ENCODE data around the gene PTPRN2. TPM values are rescaled to one million over a fixed set of nuclear protein-coding genes. Genes with fewer than 3 reads are reported as not detected.
A peak's percentile ranks its signal among the peaks of the same experiment; 100 is the strongest.
"Not testable (repeated sequence)": the region's sequence is repeated elsewhere in the genome, so short reads cannot be mapped to it uniquely, and the experiment has no call there.

The PTPRN2 gene
- total and polyA plus RNA-seq, 2 donors from 2014 or later = 4.8 to 6.2 TPM

- Histone ChIP-seq H3K4me3 (ENCODE audit: low read length in 3 of 3) (no peak overlapping the region), H3K9me3 (ENCODE audit: control insufficient read depth in 2 of 3, insufficient read depth in 1 of 3, low read length in 3 of 3) (no peaks in the 10 kb centered on the region), H3K9ac (ENCODE audit: low read length in 3 of 3) (no peak overlapping the region), H3K4me1 (ENCODE audit: control insufficient read depth in 2 of 3, insufficient read depth in 2 of 3, low read depth in 1 of 3, low read length in 3 of 3) (no peaks in the 10 kb centered on the region), H3K27ac (ENCODE audit: low read depth in 2 of 2, low read length in 2 of 2) (no peak overlapping the region), H3K27me3 (ENCODE audit: control insufficient read depth, insufficient read depth, low read length) (no peaks in the 10 kb centered on the region), H3K36me3 (ENCODE audit: control insufficient read depth in 2 of 3, insufficient read depth in 3 of 3, low read length in 3 of 3) (no peaks in the 10 kb centered on the region)
- intact Hi-C loops (cut with DNase I) = no loop called here
- TF ChIP-seq CTCF (IDR thresholded peaks at IDR 0.05; ENCODE audit: borderline replicate concordance, extremely low read depth, insufficient read depth) = no peak
- FAIRE-seq (no peak), DNase-seq (peak in 1 of 5 donors; percentile 68)
Observed at GRCh38 chr7:158525648-158526484, 61.8 kb downstream of the PTPRN2 start.

- DNase-seq = peak in 1 of 5 donors; percentile 41
- no peak for TF ChIP-seq CTCF (IDR thresholded peaks at IDR 0.05; ENCODE audit: borderline replicate concordance, extremely low read depth, insufficient read depth)
- intact Hi-C loops (cut with DNase I) = no loop called here
Observed at GRCh38 chr7:158524749-158525635, 62.6 kb downstream of the PTPRN2 start.

GRCh38 chr7:158524286-158524685, 63.3 kb downstream of the PTPRN2 start:
- H3K4me1 ChIP-seq (ENCODE audit: control insufficient read depth in 2 of 3, insufficient read depth in 2 of 3, low read depth in 1 of 3, low read length in 3 of 3); intact Hi-C loops (cut with DNase I); H3K4me3 ChIP-seq (ENCODE audit: low read length in 3 of 3); H3K36me3 ChIP-seq (ENCODE audit: control insufficient read depth in 2 of 3, insufficient read depth in 3 of 3, low read length in 3 of 3); H3K27me3 ChIP-seq (ENCODE audit: control insufficient read depth, insufficient read depth, low read length); H3K9ac ChIP-seq (ENCODE audit: low read length in 3 of 3); FAIRE-seq; H3K9me3 ChIP-seq (ENCODE audit: control insufficient read depth in 2 of 3, insufficient read depth in 1 of 3, low read length in 3 of 3); H3K27ac ChIP-seq (ENCODE audit: low read depth in 2 of 2, low read length in 2 of 2): not testable (repeated sequence)
- DNase-seq = peak in 2 of 5 donors; percentile 16 to 38

More at GRCh38 chr7:158524749-158525635, 62.6 kb downstream of the PTPRN2 start:
- Histone ChIP-seq H3K27ac (ENCODE audit: low read depth in 2 of 2, low read length in 2 of 2) (no peak overlapping the region), H3K4me3 (ENCODE audit: low read length in 3 of 3) (no peak overlapping the region), H3K36me3 (ENCODE audit: control insufficient read depth in 2 of 3, insufficient read depth in 3 of 3, low read length in 3 of 3) (no peaks in the 10 kb centered on the region), H3K4me1 (ENCODE audit: control insufficient read depth in 2 of 3, insufficient read depth in 2 of 3, low read depth in 1 of 3, low read length in 3 of 3) (no peaks in the 10 kb centered on the region), H3K9ac (ENCODE audit: low read length in 3 of 3) (no peak overlapping the region), H3K9me3 (ENCODE audit: control insufficient read depth in 2 of 3, insufficient read depth in 1 of 3, low read length in 3 of 3) (no peaks in the 10 kb centered on the region), H3K27me3 (ENCODE audit: control insufficient read depth, insufficient read depth, low read length) (no peaks in the 10 kb centered on the region)
- no peak for FAIRE-seq

- H3K4me1 ChIP-seq (ENCODE audit: control insufficient read depth in 2 of 3, insufficient read depth in 2 of 3, low read depth in 1 of 3, low read length in 3 of 3); H3K27ac ChIP-seq (ENCODE audit: low read depth in 2 of 2, low read length in 2 of 2); H3K4me3 ChIP-seq (ENCODE audit: low read length in 3 of 3); DNase-seq; H3K36me3 ChIP-seq (ENCODE audit: control insufficient read depth in 2 of 3, insufficient read depth in 3 of 3, low read length in 3 of 3); FAIRE-seq; H3K27me3 ChIP-seq (ENCODE audit: control insufficient read depth, insufficient read depth, low read length); H3K9ac ChIP-seq (ENCODE audit: low read length in 3 of 3); intact Hi-C loops (cut with DNase I); H3K9me3 ChIP-seq (ENCODE audit: control insufficient read depth in 2 of 3, insufficient read depth in 1 of 3, low read length in 3 of 3): not testable (repeated sequence)
Observed at GRCh38 chr7:158523877-158524276, 63.7 kb downstream of the PTPRN2 start.

DNA sequence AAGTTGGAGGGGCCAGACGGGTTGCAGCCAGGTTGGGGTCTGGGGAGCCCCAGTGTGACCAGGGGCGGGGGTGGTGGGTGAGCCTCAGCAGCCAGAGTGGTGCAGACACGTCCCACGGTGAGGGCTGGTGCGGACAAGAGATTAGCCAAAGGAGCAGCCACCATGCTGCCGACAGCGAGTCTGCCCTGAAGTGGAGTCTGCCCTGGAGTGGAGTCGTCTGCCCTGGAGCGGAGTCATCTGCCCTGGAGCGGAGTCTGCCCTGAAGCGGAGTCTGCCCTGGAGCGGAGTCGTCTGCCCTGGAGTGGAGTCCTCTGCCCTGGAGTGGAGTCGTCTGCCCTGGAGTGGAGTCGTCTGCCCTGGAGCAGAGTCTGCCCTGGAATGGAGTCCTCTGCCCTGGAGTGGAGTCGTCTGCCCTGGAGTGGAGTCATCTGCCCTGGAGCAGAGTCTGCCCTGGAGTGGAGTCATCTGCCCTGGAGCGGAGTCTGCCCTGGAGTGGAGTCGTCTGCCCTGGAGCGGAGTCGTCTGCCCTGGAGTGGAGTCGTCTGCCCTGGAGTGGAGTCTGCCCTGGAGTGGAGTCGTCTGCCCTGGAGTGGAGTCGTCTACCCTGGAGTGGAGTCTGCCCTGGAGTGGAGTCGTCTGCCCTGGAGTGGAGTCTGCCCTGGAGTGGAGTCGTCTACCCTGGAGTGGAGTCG, 64.3 kb downstream of the PTPRN2 start:
- H3K27ac ChIP-seq (ENCODE audit: low read depth in 2 of 2, low read length in 2 of 2); H3K9ac ChIP-seq (ENCODE audit: low read length in 3 of 3); H3K27me3 ChIP-seq (ENCODE audit: control insufficient read depth, insufficient read depth, low read length); H3K9me3 ChIP-seq (ENCODE audit: control insufficient read depth in 2 of 3, insufficient read depth in 1 of 3, low read length in 3 of 3); H3K4me1 ChIP-seq (ENCODE audit: control insufficient read depth in 2 of 3, insufficient read depth in 2 of 3, low read depth in 1 of 3, low read length in 3 of 3); intact Hi-C loops (cut with DNase I); H3K4me3 ChIP-seq (ENCODE audit: low read length in 3 of 3); FAIRE-seq; H3K36me3 ChIP-seq (ENCODE audit: control insufficient read depth in 2 of 3, insufficient read depth in 3 of 3, low read length in 3 of 3): not testable (repeated sequence)
- peak in 1 of 5 donors; percentile 53 for DNase-seq

- H3K9me3 ChIP-seq (ENCODE audit: control insufficient read depth in 2 of 3, insufficient read depth in 1 of 3, low read length in 3 of 3); DNase-seq; H3K4me1 ChIP-seq (ENCODE audit: control insufficient read depth in 2 of 3, insufficient read depth in 2 of 3, low read depth in 1 of 3, low read length in 3 of 3); FAIRE-seq; H3K4me3 ChIP-seq (ENCODE audit: low read length in 3 of 3); H3K9ac ChIP-seq (ENCODE audit: low read length in 3 of 3); H3K36me3 ChIP-seq (ENCODE audit: control insufficient read depth in 2 of 3, insufficient read depth in 3 of 3, low read length in 3 of 3); intact Hi-C loops (cut with DNase I); H3K27ac ChIP-seq (ENCODE audit: low read depth in 2 of 2, low read length in 2 of 2); H3K27me3 ChIP-seq (ENCODE audit: control insufficient read depth, insufficient read depth, low read length): not testable (repeated sequence)
Observed at GRCh38 chr7:158521795-158522194, 65.8 kb downstream of the PTPRN2 start.

All from kidney (tissue), 14 donors.